IPS-NIHi11 (cell line): Measurements from ENCODE around the gene PIWIL1.

Experiments
- DNase-seq: peaks from one replicate; pipeline ENCODE4 v3.0.0; 2012; ENCODE audit warnings: mixed read lengths, low spot score

The PIWIL1 gene

DNA sequence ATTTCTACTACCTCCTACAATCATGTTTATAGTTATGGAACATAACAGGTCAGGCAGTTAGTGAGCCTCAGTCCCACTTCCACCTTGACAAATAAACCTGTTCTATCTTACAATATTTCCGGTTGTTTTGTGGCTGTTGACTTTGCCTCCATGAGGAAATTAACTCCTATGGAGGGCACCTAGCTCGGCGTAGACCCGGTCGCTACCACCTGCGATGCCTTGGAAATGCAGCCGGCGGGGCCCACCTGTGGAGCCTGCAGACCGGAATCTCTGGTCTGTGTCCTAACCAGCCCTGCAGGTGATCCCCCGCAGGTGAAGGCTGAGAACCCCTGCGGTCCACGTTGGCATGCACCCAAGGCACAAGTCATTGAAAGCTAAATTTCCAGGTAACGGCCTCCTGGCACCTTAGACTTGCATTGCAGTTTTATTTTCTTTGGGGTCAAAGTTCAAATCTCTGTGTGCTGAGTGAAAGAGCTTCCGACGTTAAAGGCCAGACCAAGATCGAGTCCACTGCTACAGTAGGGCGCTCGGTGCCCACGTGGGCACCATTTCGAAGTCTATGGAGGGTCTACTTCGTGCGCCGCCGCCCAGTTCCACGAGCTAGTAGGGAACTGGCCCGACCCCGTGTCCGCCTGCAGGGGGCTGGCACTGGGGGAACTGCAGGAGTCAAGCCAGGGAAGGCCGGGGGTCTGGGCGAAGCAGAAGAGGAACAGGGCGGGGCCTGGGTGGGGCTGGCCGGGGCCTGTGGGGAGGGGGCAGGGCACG lies 782 bp upstream of the PIWIL1 start:
- no peak for DNase-seq

DNA sequence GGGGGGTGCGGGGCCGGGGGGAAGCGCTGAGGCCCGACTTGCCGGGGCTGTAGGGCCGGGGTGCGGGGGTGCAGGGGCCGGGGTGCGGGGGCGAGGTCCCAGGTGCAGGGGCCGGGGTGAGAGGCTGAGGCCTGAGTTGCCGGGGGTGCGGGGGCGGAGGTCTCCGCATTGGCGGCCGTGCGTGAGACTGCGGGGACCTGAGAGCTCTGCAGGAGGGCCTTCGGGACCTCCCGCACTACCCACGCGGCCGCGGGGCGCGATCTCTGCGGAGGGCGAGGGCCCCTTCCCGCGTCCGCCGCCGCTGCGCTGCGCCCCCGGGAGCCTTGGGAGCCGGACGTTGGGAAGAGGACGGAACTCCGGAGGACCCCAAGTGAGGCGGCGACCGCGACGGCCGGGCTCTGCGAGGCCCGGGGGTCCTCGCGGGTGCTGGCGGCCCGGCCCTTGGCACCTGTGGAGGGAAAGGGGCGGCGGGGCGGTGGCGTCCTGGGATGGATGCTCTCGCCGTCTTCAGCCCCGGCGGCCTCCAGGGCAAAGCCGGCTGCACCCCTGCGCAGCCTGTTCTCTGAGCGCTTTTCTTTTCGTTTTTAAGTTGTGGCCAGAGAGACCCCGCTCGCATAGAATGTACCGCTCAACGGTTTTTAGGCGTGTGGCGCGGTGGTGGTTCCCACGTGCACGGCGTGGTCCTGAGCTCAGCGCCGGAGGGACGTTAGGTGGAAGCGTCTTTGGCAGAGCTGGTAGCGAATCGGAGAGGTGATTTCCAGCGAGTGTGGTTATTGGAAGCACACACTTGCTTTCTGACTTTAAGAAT lies 1.3 kb downstream of the PIWIL1 start:
- DNase-seq, result no peak

DNA sequence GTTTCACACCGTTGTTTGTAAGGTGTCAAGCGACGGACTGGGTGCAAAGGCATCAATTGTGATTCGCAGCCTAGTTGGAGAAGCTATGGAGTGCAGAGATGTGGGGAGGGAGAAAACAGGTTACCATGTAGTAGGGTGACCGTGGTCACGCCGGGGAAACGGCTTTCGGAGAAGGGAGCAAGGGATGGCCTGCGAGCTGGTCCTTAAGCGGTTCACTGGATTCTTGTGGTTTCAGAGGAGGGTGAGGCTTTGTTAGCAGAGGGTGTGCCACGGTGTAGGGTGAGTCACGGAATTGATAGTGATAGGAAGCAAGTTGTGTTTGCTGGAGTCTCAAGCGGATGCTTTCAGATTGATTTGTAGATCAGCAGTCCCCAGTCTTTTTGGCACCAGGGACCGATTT lies 2.3 kb downstream of the PIWIL1 start:
- DNase-seq, result no peak

DNA sequence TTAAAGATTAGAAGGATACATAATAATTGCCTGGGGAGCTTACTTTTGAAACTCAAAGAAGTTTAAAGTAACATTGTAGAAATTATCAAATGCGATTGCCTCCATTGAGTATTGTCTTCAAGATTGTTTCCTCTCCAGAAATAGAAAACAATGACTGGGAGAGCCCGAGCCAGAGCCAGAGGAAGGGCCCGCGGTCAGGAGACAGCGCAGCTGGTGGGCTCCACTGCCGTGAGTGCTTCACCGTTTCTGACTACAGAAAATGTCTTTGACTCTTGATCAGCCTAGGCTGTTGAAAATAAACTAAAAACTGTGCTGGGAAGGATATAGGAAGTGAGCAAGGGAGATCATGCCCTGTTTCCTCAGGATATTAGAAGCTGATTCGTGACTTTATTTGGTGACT lies 4.8 kb downstream of the PIWIL1 start:
- DNase-seq, result no peak

DNA sequence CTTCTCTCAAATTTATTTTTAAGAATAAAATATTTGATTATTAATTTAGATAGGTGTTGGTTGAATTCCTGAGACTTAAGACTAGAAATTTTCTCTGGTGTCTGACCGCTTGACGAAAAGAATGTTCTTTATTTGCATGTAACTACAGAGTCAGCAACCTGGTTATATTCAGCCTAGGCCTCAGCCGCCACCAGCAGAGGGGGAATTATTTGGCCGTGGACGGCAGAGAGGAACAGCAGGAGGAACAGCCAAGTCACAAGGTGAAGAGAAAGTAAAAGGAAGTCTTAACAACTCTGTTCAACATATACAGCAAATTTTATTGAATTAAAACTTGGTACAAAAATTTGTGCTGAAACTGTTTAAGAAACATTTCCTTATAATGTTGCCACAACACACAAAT lies 5.2 kb downstream of the PIWIL1 start:
- DNase-seq, result no peak

DNA sequence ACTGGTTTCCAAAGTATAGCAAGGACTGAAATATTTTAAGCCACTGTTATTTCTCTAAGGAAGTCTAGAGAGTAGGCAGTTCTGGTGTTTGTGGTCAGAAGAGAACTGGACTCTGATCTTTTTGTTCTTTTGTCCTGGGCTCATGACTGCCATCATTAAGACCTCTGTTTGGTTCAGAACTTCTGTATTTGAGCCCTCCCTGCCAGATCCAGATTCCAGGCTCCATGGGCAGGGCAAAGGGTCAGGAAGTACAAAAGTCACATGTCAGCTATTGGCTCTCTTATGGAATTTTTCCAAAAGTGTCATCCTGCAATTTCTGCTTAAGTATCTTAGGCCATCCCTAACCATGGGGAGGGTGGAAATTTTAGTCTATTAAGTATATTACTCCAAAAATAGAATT lies 6.8 kb downstream of the PIWIL1 start:
- no peak for DNase-seq

DNA sequence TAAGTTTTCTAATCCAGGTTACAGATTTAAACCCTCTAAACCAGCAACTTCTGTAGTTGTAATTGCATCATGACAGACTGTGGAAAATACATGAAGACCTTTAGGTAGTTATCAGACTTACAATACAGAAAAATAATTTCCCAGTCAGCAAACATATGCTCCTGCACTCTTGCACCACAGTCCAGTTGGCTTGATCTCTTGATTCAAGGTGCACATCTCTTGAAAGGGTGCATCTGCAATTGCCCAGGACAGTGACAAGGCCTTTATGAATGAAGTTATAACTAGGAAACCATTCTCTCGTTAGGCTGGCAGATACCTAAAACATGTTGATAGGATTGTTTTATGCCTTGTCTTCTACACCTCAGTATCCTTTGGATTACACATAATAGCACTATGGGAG lies 7.6 kb downstream of the PIWIL1 start:
- DNase-seq, result no peak

DNA sequence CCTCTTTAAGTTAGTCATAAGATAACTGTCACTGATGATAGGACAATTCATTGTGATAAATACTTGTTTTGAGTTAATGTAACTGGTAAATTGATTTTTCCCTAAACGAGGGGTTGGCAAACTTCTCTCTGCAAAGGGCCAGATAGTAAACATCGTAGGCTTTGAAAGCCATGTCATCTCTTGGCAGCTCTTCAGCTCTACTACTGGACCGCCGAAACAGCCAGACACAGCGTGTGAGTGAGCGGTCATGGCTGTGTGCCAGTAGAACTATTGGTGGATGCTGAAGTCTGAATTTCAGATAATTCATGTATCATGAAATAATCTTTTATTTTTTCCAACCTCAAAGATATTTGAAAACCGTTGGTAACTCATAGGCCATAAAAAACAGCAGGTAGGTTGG lies 9.9 kb downstream of the PIWIL1 start:
- no peak for DNase-seq

DNA sequence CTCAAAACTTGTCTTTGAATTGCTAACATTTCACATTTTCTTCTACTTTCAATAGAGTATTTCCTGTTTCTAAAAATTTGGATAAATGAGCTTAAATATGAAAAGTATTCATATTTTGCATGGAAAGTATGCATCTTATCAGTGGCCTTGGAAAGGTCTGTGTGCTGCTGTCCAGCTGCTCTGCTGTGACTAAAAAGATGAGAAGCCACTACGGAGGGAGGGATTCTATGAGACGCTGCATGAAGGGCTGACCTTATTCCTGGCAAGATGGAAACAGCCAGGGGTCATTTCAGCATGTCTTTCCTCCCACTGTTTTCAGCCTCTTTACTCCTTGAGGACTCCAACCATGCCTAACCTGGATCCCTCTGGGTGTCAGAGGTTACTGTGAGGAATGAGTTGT lies 13.0 kb downstream of the PIWIL1 start:
- DNase-seq, result no peak

DNA sequence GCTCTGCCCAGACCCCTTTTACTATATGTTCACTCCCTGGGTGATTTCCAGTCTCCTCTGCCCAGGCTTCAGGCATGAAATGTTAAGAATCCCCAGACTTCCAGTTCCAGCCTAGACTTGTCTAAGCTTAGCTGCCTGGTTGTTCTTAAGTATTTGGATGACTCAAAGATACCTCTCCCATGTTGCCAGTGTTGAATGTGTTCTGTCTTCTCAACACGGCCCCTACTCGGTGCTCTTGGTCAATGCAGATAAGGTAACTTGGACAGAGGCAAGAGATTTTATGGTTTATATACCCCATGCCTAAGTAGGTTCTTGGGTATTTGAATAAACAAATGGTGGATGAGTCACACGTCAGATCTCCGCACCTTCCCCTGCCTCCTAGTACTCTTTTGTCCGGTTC lies 13.6 kb downstream of the PIWIL1 start:
- DNase-seq, result no peak

DNA sequence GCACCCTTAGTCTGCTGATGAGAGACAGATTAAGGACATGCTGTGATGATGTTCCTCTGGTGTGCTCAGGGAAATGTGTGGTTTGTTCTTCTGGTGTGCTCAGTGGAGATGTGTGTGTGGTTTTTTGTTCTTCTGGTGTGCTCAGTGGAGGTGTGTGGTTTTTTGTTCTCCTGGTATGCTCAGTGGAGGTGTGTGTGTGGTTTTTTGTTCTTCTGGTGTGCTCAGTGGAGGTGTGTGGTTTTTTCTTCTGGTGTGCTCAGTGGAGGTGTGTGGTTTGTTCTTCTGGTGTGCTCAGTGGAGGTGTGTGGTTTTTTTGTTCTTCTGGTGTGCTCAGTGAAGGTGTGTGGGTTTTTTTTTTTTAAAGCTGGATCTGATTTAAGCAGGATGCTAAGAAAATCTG lies 15.4 kb downstream of the PIWIL1 start:
- DNase-seq, result no peak

DNA sequence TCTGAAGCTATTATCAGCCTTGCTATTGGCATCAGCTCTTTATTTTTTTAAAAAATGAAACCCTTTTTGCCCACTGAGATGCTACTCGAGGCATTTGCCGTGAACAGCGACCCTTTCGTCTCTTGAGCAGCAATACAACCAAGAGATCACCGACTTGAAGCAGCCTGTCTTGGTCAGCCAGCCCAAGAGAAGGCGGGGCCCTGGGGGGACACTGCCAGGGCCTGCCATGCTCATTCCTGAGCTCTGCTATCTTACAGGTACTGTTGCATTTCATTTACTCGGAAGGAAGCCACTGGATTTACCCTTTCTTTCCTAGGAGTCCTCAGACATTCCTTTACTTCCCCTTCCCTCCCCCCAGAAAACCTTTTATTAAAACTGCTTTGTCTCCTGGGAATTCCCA lies 16.7 kb downstream of the PIWIL1 start:
- no peak for DNase-seq

DNA sequence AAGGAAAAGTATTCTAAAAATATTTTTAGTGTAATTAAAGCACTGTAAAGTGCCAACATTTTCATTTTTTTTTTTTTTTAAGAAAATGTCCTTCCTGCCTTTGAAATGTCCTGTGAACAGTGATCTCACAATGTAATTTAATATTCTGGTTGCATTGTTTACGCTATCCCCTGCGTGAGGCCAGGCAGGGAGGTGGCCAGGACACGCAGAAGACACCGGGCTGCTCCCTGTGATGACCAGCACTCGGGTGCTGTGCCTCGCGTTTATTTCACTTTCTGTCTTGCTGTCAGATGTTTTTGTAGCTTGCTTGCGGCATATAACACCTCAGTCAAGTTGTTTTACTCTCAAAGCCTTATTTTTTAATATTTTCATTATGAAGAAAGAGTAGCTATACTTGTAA lies 18.5 kb downstream of the PIWIL1 start:
- DNase-seq, result no peak

DNA sequence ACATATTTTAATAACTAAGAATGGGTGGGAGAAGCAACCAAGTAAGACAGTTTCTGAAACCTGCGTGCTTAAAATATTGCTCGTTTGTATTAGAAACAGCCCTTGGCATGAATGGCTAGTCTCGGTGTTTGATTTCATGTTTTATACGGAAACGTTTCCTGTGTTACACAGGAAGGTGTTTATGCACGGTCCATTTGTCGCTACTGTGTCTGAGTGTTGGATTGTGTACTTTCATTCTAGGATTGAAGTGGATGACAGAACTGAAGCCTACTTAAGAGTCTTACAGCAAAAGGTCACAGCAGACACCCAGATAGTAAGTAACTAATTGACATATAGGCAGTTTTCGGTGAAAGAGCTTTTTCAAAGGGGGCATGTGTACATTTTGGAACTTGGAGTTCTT lies 19.6 kb downstream of the PIWIL1 start:
- DNase-seq, result no peak

DNA sequence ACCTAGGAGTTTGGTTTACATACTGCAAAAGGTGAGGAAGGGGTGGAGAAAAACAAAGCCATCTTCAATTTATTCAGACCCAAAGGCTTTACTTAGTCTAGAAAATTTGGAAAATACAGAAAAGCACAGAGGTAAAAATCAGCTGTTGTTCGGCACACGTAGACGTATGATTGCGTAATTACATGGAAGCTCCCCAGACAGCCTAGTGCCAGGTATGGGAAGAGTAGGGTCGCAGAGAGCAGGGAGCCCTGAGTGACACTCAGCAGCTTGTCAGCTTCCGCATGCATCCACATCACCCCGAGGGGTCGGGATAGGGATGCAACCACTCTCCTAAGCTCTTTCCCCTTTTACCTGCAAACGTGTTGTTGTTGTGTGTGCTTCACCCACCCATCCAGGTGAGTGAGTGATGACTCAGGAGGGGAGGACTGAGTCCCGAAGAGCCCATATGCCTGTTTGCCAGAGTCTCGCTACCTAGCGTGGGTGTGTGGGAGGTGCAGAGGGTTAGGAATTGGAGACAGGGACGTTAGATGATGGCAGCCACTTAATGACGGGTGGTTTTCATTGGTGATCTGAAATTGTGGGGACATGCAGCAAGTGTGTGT lies 20.1 kb downstream of the PIWIL1 start:
- DNase-seq, result no peak

DNA sequence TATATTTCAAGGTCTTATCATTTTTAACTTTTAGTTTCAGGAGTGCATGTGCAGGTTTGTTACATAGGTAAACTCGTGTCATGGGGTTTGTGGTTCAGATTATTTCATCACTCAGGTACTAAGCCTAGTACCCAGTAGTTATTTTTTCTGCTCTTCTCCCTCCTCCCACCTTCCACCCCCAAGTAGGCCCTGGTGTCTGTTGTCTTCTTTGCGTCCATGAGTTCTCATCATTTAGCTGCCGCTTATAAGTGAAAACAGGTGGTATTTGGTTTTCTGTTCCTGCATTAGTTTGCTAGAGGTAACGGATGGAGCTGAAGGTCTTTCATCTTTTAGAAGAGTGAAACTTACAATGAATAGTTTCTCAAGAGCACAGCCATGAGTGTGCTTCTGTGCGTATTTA lies 24.4 kb downstream of the PIWIL1 start:
- DNase-seq, result no peak

DNA sequence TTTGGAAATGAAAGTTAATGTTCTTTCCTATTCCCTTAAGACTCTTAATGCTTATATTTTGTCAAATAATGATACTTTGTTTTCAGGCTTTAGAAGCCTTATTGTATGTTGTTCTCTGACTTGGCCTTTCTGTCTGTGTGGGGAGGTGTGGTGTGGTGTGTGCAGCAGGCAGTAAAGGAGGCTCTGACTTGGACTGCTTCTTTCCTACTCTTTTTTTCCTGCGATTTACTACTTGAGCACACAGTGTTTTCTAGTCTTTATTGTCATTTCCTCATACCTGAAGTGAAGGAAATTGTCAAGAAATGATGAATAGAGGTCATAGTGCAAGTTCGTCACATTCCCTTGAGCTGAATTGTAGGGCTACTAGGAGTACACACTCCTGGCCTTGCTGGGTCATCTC lies 26.9 kb downstream of the PIWIL1 start:
- no peak for DNase-seq

DNA sequence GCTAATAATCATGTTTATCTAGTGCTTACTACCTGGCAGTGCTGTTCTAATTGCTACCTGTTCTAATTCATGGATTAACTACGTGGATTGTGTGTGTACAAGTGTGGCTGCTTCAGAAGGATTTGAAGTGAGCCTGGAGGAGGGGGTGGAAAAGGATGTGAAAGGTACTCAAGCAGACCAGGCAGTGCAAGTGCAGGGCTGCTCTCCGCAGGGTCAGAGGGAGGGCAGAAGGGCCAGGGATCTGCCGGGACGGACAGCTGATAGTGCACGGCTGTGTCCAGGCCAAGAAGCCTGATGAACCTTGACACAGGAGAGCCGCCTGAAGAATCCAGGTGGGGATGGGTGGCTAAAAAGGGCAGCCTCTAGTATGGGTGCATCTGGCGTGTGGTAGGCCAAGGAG lies 28.5 kb downstream of the PIWIL1 start:
- DNase-seq, result no peak

DNA sequence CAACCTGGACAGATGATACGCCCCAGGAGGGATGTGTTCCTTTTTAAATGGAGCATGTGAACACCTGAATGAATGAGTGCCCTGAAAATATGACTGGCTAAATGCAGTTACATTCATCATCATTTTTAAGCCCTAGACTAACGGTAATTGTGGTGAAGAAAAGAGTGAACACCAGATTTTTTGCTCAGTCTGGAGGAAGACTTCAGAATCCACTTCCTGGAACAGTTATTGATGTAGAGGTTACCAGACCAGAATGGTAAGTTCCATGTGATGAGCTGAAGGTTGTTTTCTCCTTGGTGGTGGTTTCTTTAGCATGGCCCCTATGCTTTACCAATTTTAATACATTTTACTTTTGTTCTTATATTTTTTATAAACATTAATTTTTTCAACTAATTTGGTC lies 29.3 kb downstream of the PIWIL1 start:
- DNase-seq, result no peak

DNA sequence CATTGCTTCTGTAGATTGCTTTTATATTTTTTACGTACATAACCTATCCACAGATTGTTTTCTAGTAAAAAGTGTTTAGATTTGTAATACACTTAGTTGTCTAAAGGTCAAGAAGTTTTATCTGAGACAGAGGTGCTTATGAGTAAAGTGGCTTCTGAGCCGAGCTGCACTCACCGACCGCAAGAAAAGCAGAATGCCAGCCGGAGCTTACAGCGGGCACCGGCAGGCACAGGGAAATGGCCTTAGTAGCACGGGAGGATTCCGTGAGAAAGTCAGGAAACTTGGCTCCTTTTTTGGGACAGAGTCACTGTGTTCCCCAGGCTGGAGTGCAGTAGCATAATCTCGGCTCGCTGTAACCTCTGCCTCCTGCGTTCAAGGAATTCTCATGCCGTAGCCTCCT lies 29.8 kb downstream of the PIWIL1 start:
- no peak for DNase-seq

DNA sequence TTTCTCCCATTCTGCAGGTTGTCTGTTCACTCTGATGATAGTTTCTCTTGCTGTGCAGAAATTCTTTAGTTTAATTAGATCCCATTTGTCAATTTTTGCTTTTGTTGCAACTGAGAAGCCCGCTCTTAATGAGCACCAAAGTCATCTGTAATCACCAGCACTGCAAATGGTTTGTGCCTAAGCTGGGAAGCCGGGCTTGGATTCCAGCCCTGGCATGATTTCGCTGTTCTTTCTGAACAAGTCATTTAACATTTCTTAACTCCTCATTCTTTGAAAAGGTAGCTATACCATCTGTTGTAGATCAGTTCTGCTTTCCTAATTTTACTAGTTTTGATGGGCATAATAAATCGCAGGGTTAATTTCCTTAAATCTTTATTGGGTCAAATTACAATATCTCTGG lies 32.1 kb downstream of the PIWIL1 start:
- DNase-seq, result no peak

DNA sequence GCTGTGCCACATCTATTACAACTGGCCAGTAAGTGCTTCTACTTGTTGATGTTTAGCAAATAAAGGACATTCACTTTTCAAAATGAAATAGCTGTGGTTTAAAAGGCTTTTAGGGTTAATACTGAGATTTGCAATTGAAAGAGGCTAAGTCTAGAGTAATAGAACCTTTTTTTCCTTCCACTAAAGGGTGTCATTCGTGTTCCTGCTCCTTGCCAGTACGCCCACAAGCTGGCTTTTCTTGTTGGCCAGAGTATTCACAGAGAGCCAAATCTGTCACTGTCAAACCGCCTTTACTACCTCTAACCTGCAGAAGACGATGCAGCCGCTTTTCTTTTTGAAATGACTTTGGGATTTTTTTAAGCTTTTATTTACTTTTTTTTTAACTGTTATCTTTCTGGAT lies 33.6 kb downstream of the PIWIL1 start:
- no peak for DNase-seq

DNA sequence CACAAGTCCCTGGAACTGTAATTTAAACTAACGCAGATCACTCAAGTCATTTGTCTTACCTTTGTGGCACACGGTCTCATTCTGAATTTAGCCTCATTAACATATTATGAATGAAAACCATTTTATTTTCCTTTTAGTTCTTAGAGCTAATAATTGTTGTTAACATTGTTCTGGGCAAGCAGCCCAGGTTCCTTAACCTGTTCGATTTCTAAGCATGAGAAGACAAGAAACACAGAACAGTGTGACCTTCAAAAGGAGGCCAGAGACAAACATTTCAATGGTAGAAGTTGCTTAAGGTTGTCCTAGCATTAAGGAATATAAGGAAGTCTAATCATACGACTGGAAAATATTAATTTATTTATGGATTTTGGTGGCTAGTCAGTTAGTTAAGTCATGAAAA lies 35.2 kb downstream of the PIWIL1 start:
- no peak for DNase-seq
